Uterus (tissue), 4 donors: ENCODE results near the gene RSPH6A. TPM values are rescaled to one million over a fixed set of nuclear protein-coding genes. Genes with fewer than 3 reads are reported as not detected.

ENCODE experiments used
- DNase-seq, 2 donors: peaks; one replicate each; pipeline ENCODE4 v3.0.0-alpha.2; 2019 to 2020
- H3K27ac ChIP-seq, 2 donors: fragments of 200-600 bp; sonication (generic); 1 replicate in 1 of 2; 2 replicates in 1 of 2; pipeline ENCODE4 v1.5.1; 2016 to 2018
- H3K27me3 ChIP-seq, 2 donors: fragments of 200-600 bp; sonication (generic); one replicate each; pipeline ENCODE4 v1.5.1; 2018 to 2019; ENCODE audit warnings: control low read depth in 1 of 2
- H3K36me3 ChIP-seq, 2 donors: fragments of 200-600 bp; sonication (generic); one replicate each; pipeline ENCODE4 v1.5.1; 2019; ENCODE audit warnings: control low read depth in 1 of 2
- H3K4me1 ChIP-seq, 2 donors: fragments of 200-600 bp; sonication (generic); one replicate each; pipeline ENCODE4 v1.5.1; 2018 to 2019; ENCODE audit warnings: control low read depth in 1 of 2
- H3K4me3 ChIP-seq, 2 donors: fragments of 200-600 bp; sonication (generic); 1 replicate in 1 of 2; 2 replicates in 1 of 2; pipeline ENCODE4 v1.5.1; 2018 to 2019; ENCODE audit warnings: mild to moderate bottlenecking in 1 of 2
- H3K9me3 ChIP-seq, 2 donors: fragments of 200-600 bp; sonication (generic); one replicate each; pipeline ENCODE4 v1.5.1; 2019; ENCODE audit warnings: control low read depth in 1 of 2
- POLR2A ChIP-seq, 2 donors: fragments of 450-650 bp; IDR thresholded peaks; one replicate each; pipeline ENCODE4 v1.6.1; 2016; ENCODE audit warnings: antibody characterized with exemption in 2 of 2, mild to moderate bottlenecking in 1 of 2, moderate library complexity in 1 of 2
- intact Hi-C: fragments of 100-400 bp; cut with DNase I; formaldehyde crosslinking; loops from one replicate; pipeline ENCODE4 v1.15.1; 2023; ENCODE audit warnings: low total_unique reads
- total RNA-seq, 4 donors: library from RNA; depleted of rRNA in 3 of 4; stranded (reverse); fragments of >200 nt in 3 of 4; gene quantifications; one replicate each; pipeline versions ENCODE4 v1.1.0 to v1.2.4, GENCODE V29; 2014 to 2023
- TF ChIP-seq, protein P1 (sequence below), 4 experiments: fragments of 200-600 bp in 2 of 4; fragments of 450-650 bp in 2 of 4; sonication (generic) in 2 of 4; IDR thresholded peaks; one replicate each; pipeline ENCODE4 v1.5.1; 2016 to 2019; ENCODE audit warnings: antibody characterized with exemption in 4 of 4, mild to moderate bottlenecking in 2 of 4, moderate library complexity in 1 of 4
- donor health status: DM: yes; HTN: yes; CAD: no.

The RSPH6A gene
- total RNA-seq, 4 donors from 2014 or later = 0.14 to 0.40 TPM; not detected in 2

GRCh38 chr19:45822716-45823115 is 7.6 kb upstream of the RSPH6A start:
- intact Hi-C loops = no loop called here
- TF ChIP-seq, protein P1, sequence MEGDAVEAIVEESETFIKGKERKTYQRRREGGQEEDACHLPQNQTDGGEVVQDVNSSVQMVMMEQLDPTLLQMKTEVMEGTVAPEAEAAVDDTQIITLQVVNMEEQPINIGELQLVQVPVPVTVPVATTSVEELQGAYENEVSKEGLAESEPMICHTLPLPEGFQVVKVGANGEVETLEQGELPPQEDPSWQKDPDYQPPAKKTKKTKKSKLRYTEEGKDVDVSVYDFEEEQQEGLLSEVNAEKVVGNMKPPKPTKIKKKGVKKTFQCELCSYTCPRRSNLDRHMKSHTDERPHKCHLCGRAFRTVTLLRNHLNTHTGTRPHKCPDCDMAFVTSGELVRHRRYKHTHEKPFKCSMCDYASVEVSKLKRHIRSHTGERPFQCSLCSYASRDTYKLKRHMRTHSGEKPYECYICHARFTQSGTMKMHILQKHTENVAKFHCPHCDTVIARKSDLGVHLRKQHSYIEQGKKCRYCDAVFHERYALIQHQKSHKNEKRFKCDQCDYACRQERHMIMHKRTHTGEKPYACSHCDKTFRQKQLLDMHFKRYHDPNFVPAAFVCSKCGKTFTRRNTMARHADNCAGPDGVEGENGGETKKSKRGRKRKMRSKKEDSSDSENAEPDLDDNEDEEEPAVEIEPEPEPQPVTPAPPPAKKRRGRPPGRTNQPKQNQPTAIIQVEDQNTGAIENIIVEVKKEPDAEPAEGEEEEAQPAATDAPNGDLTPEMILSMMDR (IDR thresholded peaks at IDR 0.05) = no peak
- no peak for TF ChIP-seq POLR2A (IDR thresholded peaks at IDR 0.05)
- Histone ChIP-seq H3K27ac (no peak overlapping the region), H3K27me3 (no peaks in the 10 kb centered on the region), H3K9me3 (no peaks in the 10 kb centered on the region), H3K4me1 (no peaks in the 10 kb centered on the region), H3K36me3 (no peaks in the 10 kb centered on the region), H3K4me3 (no peak overlapping the region)
- no peak for DNase-seq

- no peak overlapping the region for H3K4me3 ChIP-seq
- no peak for DNase-seq
- no peaks in the 10 kb centered on the region for H3K36me3 ChIP-seq
Measured at GRCh38 chr19:45821570-45821969, 6.5 kb upstream of the RSPH6A start.

GRCh38 chr19:45821103-45821521 is 6.0 kb upstream of the RSPH6A start:
- no peaks in the 10 kb centered on the region for H3K36me3 ChIP-seq
- H3K9me3 ChIP-seq = no peaks in the 10 kb centered on the region
- no peak overlapping the region for H3K27ac ChIP-seq
- no peak for DNase-seq
- no peak overlapping the region for H3K4me3 ChIP-seq
- H3K27me3 ChIP-seq = no peaks in the 10 kb centered on the region
- intact Hi-C loops = no loop called here
- H3K4me1 ChIP-seq = no peaks in the 10 kb centered on the region
- TF ChIP-seq, protein P1 (IDR thresholded peaks at IDR 0.05) = no peak
- no peak for TF ChIP-seq POLR2A (IDR thresholded peaks at IDR 0.05)

More at GRCh38 chr19:45821570-45821969, 6.5 kb upstream of the RSPH6A start:
- intact Hi-C loops = no loop called here
- H3K27me3 ChIP-seq = no peaks in the 10 kb centered on the region
- TF ChIP-seq POLR2A (IDR thresholded peaks at IDR 0.05) = no peak
- TF ChIP-seq, protein P1 (IDR thresholded peaks at IDR 0.05) = no peak
- H3K4me1 ChIP-seq = no peaks in the 10 kb centered on the region
- H3K27ac ChIP-seq = no peak overlapping the region
- H3K9me3 ChIP-seq = no peaks in the 10 kb centered on the region

DNA sequence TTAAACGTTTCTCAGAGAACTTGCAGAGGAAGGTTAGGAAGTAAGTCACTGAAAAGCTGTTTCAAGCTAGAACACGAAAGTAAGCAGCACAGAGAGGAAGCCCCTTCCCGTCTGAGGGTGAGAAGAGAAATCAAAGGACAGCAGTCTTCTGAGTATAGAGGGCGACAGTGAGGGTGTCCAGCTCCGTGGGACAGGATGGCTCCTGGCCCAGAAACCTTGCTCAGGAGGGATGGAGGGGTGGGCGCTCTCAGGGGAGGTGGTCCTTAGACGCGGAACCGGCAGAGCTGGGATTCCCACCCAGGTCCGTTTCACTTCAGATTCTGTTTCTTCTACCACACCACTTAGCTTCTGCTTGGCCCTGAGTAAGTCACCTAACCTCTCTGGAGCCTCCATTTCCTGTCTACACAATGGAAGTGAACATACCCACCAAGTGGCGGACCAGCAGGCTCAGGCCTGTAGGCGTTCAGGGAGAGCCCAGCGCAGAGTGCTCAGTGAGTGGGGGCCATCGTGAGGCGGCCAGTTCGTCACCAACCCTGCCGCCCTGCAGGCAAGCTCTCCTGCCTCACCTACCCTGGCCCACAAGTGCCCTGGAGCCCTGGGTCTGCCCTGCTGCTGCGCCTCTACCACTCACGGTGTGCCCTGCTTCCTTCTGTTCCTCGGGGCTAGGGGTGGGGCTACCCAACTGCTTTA is 5.5 kb upstream of the RSPH6A start:
- H3K27ac ChIP-seq = no peak overlapping the region
- no peaks in the 10 kb centered on the region for H3K4me1 ChIP-seq
- H3K36me3 ChIP-seq = no peaks in the 10 kb centered on the region
- no peaks in the 10 kb centered on the region for H3K27me3 ChIP-seq
- no peaks in the 10 kb centered on the region for H3K9me3 ChIP-seq
- intact Hi-C loops = no loop called here
- no peak for DNase-seq
- H3K4me3 ChIP-seq = no peak overlapping the region
- no peak for TF ChIP-seq POLR2A (IDR thresholded peaks at IDR 0.05)
- TF ChIP-seq, protein P1 (IDR thresholded peaks at IDR 0.05) = no peak

GRCh38 chr19:45819769-45820168 is 4.7 kb upstream of the RSPH6A start:
- Histone ChIP-seq H3K4me3 (no peak overlapping the region), H3K9me3 (no peaks in the 10 kb centered on the region), H3K4me1 (no peaks in the 10 kb centered on the region), H3K27ac (no peak overlapping the region), H3K27me3 (no peaks in the 10 kb centered on the region), H3K36me3 (no peaks in the 10 kb centered on the region)
- intact Hi-C loops = no loop called here
- TF ChIP-seq, protein P1 (IDR thresholded peaks at IDR 0.05) = no peak
- TF ChIP-seq POLR2A (IDR thresholded peaks at IDR 0.05) = no peak
- no peak for DNase-seq
